Measurements from ENCODE around the gene QPRT.
A peak's percentile ranks its signal among the peaks of the same experiment; 100 is the strongest.
"Not testable (repeated sequence)": the region's sequence is repeated elsewhere in the genome, so short reads cannot be mapped to it uniquely, and the experiment has no call there.

QPRT gene

DNA sequence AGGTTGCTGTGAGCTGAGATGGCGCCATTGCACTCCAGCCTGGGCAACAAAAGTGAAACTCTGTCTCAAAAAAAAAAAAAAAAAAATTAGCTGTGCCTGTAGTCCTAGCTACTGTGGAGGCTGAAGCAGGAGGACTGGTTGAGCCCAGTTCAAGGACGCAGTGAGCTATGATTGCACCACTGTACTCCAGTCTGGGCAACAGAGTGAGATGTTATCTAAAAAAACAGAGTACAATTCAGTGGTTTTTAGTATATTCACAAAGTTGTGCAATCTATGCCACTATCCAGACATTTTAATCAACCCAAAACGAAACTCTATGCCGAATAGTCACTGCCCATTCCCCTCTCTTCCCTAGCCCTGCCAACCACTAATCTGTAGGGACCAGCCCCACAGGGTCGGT lies 41.7 kb downstream of the QPRT start:
- DNase-seq, result no peak

DNA sequence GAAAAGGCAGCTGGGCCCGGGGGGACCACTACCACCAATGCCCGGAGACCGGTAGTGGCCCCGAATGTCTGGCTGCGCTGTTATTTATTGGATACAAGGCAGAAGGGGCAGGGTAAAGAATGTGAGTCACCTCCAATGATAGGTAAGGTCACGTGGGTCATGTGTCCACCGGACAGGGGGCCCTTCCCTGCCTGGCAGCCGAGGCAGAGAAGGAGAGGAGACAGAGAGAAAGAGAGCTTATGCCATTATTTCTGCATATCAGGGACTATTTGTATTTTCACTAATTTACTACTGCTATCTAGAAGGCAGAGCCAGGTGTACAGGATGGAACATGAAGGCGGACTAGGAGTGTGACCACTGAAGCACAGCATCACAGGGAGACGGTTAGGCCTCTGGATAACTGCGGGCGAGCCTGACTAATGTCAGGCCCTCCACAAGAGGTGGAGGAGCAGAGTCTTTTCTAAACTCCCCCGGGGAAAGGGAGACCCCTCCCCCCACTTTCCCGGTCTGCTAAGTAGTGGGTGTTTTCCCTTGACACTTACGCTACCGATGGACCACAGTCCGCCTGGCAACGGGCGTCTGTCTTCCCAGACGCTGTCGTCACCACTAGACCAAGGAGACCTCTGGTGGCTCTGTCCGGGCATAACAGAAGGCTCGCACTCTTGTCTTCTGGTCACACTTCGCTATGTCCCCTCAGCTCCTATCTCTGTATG lies 42.3 kb downstream of the QPRT start:
- DNase-seq, result peak; percentile 75 to 84 (median 79)

GRCh38 chr16:29726845-29727377 lies 47.9 kb downstream of the QPRT start:
- DNase-seq, result no peak

GRCh38 chr16:29727452-29727851 lies 48.5 kb downstream of the QPRT start:
- DNase-seq, result no peak

DNA sequence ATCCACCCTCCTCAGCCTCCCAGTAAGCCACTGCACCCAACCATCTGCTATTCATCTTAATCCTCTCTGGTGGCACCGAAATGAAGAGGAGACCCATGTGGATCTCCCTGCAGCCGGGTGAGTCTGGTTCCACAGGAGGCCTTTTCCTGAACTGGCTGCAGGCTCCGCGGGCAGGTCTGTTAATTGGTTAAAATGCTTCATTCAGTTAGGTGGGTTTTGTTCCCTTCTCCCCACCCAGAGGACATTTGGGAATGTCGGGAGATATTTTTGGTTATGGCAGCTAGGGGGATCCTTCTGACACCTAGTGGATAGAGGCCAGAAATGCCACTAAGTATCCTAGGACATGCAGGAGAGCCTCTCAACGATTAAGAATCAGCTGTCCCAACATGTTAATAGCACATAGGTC lies 50.1 kb downstream of the QPRT start:
- peak; percentile 29 to 63 (median 50) for DNase-seq

GRCh38 chr16:29730649-29731048 lies 51.7 kb downstream of the QPRT start:
- no peak for DNase-seq

DNA sequence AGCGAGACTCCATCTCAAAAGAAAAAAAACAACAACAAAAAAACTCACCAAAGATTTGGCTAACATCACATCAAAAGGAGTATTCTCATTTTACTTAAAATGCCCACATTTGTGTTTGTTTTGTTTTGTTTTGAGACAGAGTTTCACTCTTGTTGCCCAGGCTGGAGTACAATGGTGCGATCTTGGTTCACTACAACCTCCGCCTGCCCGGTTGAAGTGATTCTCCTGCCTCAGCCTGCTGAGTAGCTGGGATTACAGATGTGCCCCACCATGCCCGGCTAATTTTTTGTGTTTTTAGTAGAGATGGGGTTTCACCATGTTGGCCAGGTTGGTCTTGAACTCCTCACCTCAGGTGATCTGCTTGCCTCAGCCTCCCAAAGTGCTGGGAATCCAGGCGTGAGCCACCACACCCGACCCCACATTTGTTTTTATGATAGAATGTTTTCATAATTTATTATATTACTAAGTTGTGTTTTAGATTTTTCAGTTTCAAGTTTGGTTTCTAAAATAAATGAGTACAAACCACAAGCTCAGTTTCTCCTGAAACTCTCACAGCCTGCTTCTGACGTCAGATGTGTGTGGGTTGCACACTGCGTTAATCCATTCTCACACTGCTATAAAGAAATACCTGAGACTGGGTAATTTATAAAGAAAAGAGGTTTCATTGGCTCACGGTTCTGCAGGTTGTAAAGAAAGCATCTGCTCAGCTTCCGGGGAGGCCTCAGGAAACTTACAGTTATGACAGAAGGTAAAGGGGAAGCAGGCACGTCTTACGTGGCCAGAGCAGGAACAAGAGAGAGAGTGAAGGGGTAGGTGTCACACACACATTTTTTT lies 53.0 kb downstream of the QPRT start:
- not testable (repeated sequence) for DNase-seq

DNA sequence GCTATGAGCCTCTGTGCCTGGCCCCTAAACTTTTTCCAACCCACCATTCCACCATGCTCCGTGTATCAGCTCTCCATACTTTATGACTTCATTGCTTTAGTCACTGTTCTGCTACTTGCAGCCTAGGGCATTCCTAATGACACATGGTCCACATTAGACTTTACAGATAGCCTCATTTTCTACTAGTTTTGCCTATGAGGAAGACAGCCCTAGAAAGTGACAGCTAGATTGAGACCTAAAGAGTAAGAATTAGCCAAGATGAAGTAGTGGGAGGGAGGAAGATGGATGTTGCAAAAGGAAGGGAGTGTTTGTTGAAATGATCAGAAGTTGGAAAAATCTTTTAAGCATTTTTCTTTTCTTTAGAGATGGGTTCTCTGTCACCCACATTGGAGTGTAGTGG lies 55.8 kb downstream of the QPRT start:
- peak; percentile 35 to 84 (median 64) for DNase-seq

DNA sequence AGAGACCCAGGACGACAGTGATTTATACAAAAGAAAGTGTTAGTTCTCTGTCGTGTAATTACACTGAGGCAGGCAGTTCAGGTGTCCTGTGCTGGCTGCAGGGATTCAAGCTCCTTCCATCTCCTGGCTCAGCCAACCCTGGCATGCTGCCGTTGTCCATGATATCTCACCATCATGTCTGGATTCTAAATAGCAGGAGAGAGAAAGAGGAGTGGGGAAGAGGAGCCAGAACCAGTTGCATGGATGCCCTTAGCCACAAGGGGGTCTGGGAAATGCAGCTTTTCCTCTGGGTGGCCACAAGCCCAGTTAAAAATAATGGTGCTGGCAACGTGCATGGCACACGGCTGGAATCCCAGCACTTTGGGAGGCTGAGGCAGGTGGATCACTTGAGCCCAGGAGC lies 57.1 kb downstream of the QPRT start:
- no peak for DNase-seq

DNA sequence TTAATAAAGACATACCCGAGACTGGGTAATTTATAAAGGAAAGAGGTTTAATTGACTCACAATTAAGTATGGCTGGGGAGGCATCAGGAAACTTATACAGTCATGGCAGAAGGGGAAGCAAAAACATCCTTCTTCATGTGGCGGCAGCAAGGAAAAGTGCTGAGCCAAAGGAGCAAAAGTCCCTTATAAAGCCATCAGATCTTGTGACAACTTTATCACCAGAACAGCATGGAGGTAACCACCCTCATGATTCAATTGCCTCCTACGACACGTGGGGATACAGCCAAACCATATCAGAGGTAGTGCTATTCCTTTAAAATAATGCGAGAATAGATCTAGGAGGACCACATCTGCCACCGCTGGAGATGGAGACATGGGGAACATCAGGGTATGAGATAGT lies 57.8 kb downstream of the QPRT start:
- DNase-seq, result peak; percentile 78 to 88 (median 83)

- no peak for DNase-seq
Observed at GRCh38 chr16:29737713-29738112, 58.7 kb downstream of the QPRT start.

- DNase-seq, result peak; percentile 68 to 83 (median 76)
Observed at GRCh38 chr16:29738514-29738913, 59.5 kb downstream of the QPRT start.

GRCh38 chr16:29739927-29740629 lies 61.1 kb downstream of the QPRT start:
- DNase-seq, result not testable (repeated sequence)

GRCh38 chr16:29740630-29741015 lies 61.6 kb downstream of the QPRT start:
- not testable (repeated sequence) for DNase-seq

DNA sequence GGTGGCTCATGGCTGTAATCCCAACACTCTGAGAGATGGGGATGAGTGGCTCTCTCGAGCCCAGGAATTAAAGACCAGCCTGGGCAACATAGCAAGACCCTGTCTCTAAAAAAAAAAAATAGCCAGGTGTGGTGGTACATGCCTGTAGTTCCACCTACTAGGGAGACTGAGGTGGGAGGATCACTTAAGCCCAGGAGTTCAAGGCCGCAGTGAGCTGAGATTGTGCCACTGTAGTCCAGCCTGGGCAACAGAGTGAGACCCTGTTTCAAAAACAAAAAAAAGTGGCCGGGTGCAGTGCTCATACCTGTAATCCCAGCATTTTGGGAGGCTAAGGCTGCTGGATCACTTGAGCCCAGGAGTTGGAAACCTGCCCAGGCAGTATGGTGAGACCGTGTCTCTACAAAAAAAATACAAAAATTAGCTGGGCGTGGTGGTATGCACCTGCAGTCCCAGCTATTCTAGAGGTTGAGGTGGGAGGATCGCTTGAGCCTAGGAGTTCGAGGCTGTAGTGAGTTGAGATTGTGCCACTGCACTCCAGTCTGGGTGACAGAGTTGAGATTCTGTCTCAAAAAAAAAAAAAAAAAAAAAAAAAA lies 63.8 kb downstream of the QPRT start:
- DNase-seq, result no peak

DNA sequence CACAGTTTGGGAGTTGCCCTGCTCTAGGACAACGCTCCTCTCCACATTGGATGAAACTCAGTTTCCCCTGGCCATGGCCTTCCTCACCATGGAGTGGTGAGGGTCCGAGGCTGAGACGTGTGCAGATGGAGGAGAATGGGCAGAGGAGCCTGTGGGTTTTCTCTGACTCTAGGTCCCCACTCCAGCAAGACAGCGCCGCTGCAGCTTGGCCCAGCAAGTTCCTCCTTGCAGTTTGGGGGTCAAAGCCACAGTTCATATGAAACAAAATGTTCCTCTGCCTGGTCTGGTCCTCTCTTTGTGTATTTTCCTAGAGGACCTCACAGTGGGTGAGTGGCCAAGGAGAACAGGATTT lies 64.5 kb downstream of the QPRT start:
- no peak for DNase-seq

- no peak for DNase-seq
Observed at GRCh38 chr16:29743827-29744531, 65.0 kb downstream of the QPRT start.

DNA sequence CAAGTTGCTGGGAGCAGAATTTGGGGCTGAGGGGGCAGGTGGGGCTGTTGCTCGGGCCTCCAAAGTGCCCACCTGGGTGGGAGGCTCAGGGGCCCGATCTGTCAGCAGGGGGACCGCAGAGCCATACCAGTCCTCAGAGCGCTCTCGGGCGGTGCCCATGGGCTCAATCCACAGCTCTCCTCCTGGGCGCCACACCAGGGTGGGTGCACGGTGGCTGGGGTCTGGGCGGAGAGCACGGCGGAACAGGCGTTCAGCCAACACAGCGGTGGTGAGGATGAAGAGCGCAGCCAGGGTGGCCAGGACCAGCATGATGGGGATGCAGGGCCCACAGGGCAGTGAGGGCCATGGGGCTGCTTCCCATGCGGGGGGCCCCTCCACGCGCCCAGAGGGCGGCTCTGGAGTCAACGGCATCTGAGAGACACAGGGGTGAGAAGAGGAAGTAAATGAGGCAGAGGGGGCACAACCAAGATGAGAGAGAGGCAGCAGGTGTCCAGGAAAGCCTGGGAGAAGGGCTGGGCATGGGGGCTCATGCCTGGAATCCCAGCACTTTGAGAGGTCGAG lies 65.6 kb downstream of the QPRT start:
- DNase-seq, result no peak

GRCh38 chr16:29745121-29745852 lies 66.3 kb downstream of the QPRT start:
- DNase-seq, result peak; percentile 48 to 77 (median 71)

- DNase-seq, result peak; percentile 88 to 95 (median 94)
Observed at GRCh38 chr16:29745853-29746345, 66.9 kb downstream of the QPRT start, which contains the start of gene C16orf54. Gene C16orf54 (minus strand): TSS chr16:29745990. CDS start chr16:29744951, 1,039 bp downstream.

DNA sequence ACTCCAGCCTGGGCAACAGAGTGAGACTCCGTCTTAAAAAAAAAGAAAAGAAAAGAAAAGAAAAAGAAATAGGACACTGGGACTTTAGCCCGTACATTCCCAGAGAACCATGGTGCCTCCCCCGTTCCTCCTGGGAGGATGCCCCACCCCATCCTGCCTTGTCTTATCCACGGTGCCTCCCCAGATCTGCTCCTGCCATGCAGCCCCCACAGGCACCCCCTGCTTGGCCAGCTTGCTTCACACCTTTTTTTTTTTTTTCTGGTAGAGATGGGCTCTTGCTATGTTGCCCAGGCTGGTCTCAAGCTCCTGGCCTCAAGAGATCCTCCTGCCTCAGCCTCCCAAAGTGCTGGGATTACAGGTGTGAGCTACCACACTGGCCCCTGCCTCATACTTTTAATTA lies 67.5 kb downstream of the QPRT start:
- DNase-seq, result not testable (repeated sequence)

All from suppressor macrophage (primary cell).